Liver (tissue), 3 donors: ENCODE data around the gene GATA3.

ENCODE experiments used
- EGR1 ChIP-seq, 2 donors: IDR thresholded peaks; 2 replicates each; pipeline ENCODE4 v1.6.1; 2016 to 2018; ENCODE audit warnings: antibody characterized with exemption in 2 of 2, low read depth in 2 of 2
- FOXA1 ChIP-seq: IDR thresholded peaks from 2 replicates; pipeline ENCODE4 v1.6.1; 2016; ENCODE audit warnings: antibody characterized with exemption
- FOXA2 ChIP-seq: IDR thresholded peaks from 2 replicates; pipeline ENCODE4 v1.6.1; 2016; ENCODE audit warnings: antibody characterized with exemption
- GABPA ChIP-seq, 2 donors: IDR thresholded peaks in 1 of 2; conservative IDR thresholded peaks in 1 of 2; 2 replicates each; pipeline ENCODE4 v1.6.1; 2016; ENCODE audit warnings: antibody characterized with exemption in 2 of 2, mild to moderate bottlenecking in 1 of 2, moderate library complexity in 1 of 2
- JUND ChIP-seq, 2 donors: IDR thresholded peaks; 2 replicates each; pipeline ENCODE4 v1.6.1; 2016; ENCODE audit warnings: antibody characterized with exemption in 2 of 2
- RAD21 ChIP-seq, 2 donors: IDR thresholded peaks; 2 replicates each; pipeline ENCODE4 v1.6.1; 2016; ENCODE audit warnings: antibody characterized with exemption in 2 of 2, mild to moderate bottlenecking in 2 of 2
- RXRA ChIP-seq, 2 donors: IDR thresholded peaks; 2 replicates each; pipeline ENCODE4 v1.6.1; 2017 to 2018; ENCODE audit warnings: antibody characterized with exemption in 2 of 2, mild to moderate bottlenecking in 1 of 2
- TF ChIP-seq, protein P1 (sequence below): fragments of 150-350 bp; IDR thresholded peaks from 2 replicates; pipeline ENCODE4 v1.5.1; 2017; ENCODE audit warnings: improper control_type of control experiment, low read depth, low read length; ENCODE audit not compliant: missing input control
- TF ChIP-seq, protein P2 (sequence below): IDR thresholded peaks from 2 replicates; pipeline ENCODE4 v1.6.1; 2016; ENCODE audit warnings: antibody characterized with exemption
- TF ChIP-seq, protein P3 (sequence below): IDR thresholded peaks from 2 replicates; pipeline ENCODE4 v1.6.1; 2016; ENCODE audit warnings: antibody characterized with exemption
- donor health status: healthy.
- donor health status: healthy.

DNA sequence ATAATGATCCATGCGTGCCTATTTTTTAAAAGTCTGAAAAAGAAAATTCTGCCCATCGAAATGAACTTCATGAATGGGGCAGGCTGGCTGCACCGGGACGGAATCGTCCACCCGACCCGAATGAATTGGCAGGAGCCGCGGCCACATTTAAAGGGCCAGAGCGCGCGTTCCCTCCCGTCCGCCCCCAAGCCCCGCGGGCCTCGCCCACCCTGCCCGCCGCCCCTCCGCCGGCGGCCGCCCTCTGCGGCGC, 319 bp upstream of the GATA3 start:
- TF ChIP-seq, protein P1, sequence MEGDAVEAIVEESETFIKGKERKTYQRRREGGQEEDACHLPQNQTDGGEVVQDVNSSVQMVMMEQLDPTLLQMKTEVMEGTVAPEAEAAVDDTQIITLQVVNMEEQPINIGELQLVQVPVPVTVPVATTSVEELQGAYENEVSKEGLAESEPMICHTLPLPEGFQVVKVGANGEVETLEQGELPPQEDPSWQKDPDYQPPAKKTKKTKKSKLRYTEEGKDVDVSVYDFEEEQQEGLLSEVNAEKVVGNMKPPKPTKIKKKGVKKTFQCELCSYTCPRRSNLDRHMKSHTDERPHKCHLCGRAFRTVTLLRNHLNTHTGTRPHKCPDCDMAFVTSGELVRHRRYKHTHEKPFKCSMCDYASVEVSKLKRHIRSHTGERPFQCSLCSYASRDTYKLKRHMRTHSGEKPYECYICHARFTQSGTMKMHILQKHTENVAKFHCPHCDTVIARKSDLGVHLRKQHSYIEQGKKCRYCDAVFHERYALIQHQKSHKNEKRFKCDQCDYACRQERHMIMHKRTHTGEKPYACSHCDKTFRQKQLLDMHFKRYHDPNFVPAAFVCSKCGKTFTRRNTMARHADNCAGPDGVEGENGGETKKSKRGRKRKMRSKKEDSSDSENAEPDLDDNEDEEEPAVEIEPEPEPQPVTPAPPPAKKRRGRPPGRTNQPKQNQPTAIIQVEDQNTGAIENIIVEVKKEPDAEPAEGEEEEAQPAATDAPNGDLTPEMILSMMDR = no peak
- TF ChIP-seq, protein P2, sequence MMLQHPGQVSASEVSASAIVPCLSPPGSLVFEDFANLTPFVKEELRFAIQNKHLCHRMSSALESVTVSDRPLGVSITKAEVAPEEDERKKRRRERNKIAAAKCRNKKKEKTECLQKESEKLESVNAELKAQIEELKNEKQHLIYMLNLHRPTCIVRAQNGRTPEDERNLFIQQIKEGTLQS = no peak
- TF ChIP-seq FOXA2 = no peak
- no peak for TF ChIP-seq JUND (IDR thresholded peaks at IDR 0.05)
- TF ChIP-seq GABPA (IDR thresholded peaks at IDR 0.05 in 1 of 2, conservative IDR thresholded peaks at IDR 0.05 in 1 of 2) = no peak
- TF ChIP-seq RXRA (IDR thresholded peaks at IDR 0.05) = no peak
- no peak for TF ChIP-seq RAD21 (IDR thresholded peaks at IDR 0.05)
- TF ChIP-seq, protein P3, sequence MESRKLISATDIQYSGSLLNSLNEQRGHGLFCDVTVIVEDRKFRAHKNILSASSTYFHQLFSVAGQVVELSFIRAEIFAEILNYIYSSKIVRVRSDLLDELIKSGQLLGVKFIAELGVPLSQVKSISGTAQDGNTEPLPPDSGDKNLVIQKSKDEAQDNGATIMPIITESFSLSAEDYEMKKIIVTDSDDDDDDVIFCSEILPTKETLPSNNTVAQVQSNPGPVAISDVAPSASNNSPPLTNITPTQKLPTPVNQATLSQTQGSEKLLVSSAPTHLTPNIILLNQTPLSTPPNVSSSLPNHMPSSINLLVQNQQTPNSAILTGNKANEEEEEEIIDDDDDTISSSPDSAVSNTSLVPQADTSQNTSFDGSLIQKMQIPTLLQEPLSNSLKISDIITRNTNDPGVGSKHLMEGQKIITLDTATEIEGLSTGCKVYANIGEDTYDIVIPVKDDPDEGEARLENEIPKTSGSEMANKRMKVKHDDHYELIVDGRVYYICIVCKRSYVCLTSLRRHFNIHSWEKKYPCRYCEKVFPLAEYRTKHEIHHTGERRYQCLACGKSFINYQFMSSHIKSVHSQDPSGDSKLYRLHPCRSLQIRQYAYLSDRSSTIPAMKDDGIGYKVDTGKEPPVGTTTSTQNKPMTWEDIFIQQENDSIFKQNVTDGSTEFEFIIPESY = no peak
- no peak for TF ChIP-seq EGR1 (IDR thresholded peaks at IDR 0.05; ENCODE audit: low read depth in 2 of 2)
- no peak for TF ChIP-seq FOXA1
